Activated CD4-positive, CD25-positive, alpha-beta regulatory T cell treated with anti-CD3 and anti-CD28 coated beads, Interleukin-2, amount 50 U/mL, for 72 hours (primary cell): ENCODE measurements around the gene TFPI.
"Not testable (repeated sequence)": the region's sequence is repeated elsewhere in the genome, so short reads cannot be mapped to it uniquely, and the experiment has no call there.

Experiments
- DNase-seq: peaks from one replicate; pipeline ENCODE4 v3.0.0; 2021

Gene TFPI

GRCh38 chr2:187552828-187553681 is 1.2 kb downstream of the TFPI start:
- no peak for DNase-seq

GRCh38 chr2:187552381-187552780 is 1.9 kb downstream of the TFPI start:
- no peak for DNase-seq

- no peak for DNase-seq
Observed at GRCh38 chr2:187550857-187551256, 3.4 kb downstream of the TFPI start.

GRCh38 chr2:187549951-187550555 is 4.2 kb downstream of the TFPI start:
- DNase-seq: no peak

GRCh38 chr2:187549193-187549592 is 5.0 kb downstream of the TFPI start:
- DNase-seq: no peak

GRCh38 chr2:187548656-187549055 is 5.6 kb downstream of the TFPI start:
- DNase-seq: no peak

- DNase-seq: no peak
Observed at GRCh38 chr2:187547353-187547979, 6.8 kb downstream of the TFPI start.

- DNase-seq: no peak
Observed at GRCh38 chr2:187546762-187547333, 7.4 kb downstream of the TFPI start.

- no peak for DNase-seq
Observed at GRCh38 chr2:187545238-187545751, 8.9 kb downstream of the TFPI start.

- no peak for DNase-seq
Observed at GRCh38 chr2:187544371-187545080, 9.7 kb downstream of the TFPI start.

- DNase-seq: no peak
Observed at GRCh38 chr2:187543488-187543887, 10.7 kb downstream of the TFPI start.

GRCh38 chr2:187542123-187542522 is 12.1 kb downstream of the TFPI start:
- DNase-seq: no peak

GRCh38 chr2:187541086-187542085 is 12.8 kb downstream of the TFPI start:
- DNase-seq: no peak

GRCh38 chr2:187538222-187538621 is 16.0 kb downstream of the TFPI start:
- not testable (repeated sequence) for DNase-seq

GRCh38 chr2:187535381-187535780 is 18.9 kb downstream of the TFPI start:
- not testable (repeated sequence) for DNase-seq

GRCh38 chr2:187532333-187533120 is 21.7 kb downstream of the TFPI start:
- DNase-seq: no peak

- no peak for DNase-seq
Observed at GRCh38 chr2:187529977-187530721, 24.1 kb downstream of the TFPI start.

GRCh38 chr2:187529248-187529976 is 24.8 kb downstream of the TFPI start:
- DNase-seq: no peak

- no peak for DNase-seq
Observed at GRCh38 chr2:187528042-187528441, 26.2 kb downstream of the TFPI start.
